Testis (tissue), 3 donors: ENCODE results near the gene CCDC89. TPM values are rescaled to one million over a fixed set of nuclear protein-coding genes. Genes with fewer than 3 reads are reported as not detected.
A peak's percentile ranks its signal among the peaks of the same experiment; 100 is the strongest.

ENCODE experiments used
- DNase-seq: peaks from one replicate; pipeline ENCODE4 v3.0.0-alpha.2; 2019
- H3K27ac ChIP-seq, 2 donors: fragments of 200-600 bp; sonication (generic); one replicate each; pipeline ENCODE4 v1.5.1; 2019
- H3K27me3 ChIP-seq: fragments of 200-600 bp; sonication (generic); one replicate; pipeline ENCODE4 v1.5.1; 2019
- H3K36me3 ChIP-seq: fragments of 200-600 bp; sonication (generic); one replicate; pipeline ENCODE4 v1.5.1; 2017; ENCODE audit warnings: low read depth; ENCODE audit errors: missing control alignments
- H3K4me1 ChIP-seq: fragments of 200-600 bp; sonication (generic); one replicate; pipeline ENCODE4 v1.5.1; 2019
- H3K4me3 ChIP-seq, 2 donors: fragments of 200-600 bp; sonication (generic); one replicate each; pipeline ENCODE4 v1.5.1; 2017 to 2019
- H3K9me3 ChIP-seq: fragments of 200-600 bp; sonication (generic); one replicate; pipeline ENCODE4 v1.5.1; 2017
- POLR2A ChIP-seq: fragments of 450-650 bp; IDR thresholded peaks from one replicate; pipeline ENCODE4 v1.6.1; 2017; ENCODE audit warnings: antibody characterized with exemption, mild to moderate bottlenecking, moderate library complexity
- WGBS, 2 donors: methylation state at CpG; one replicate each; pipeline ENCODE4 v1.1.5; 2018; 5-methylcytosine and 5-hydroxymethylcytosine counted together
- intact Hi-C: fragments of 100-400 bp; cut with DNase I; formaldehyde crosslinking; loops from one replicate; pipeline ENCODE4 v1.15.1; 2023; ENCODE audit warnings: low total_unique reads
- polyA plus RNA-seq: library from polyadenylated mRNA; stranded (reverse); fragments of 350-450 nt; fragmentation: Illumina TruSeq; extraction: RNeasy Lipid Tissue Mini Kit (QIAGEN cat#74804); gene quantifications from one replicate; pipeline ENCODE4 v1.2.3, GENCODE V29; 2014; ENCODE audit warnings: low read depth, low replicate concordance; ENCODE audit not compliant: insufficient read depth
- total RNA-seq, 2 donors: library from RNA; depleted of rRNA; stranded (reverse); fragments of >200 nt; gene quantifications; one replicate each; pipeline ENCODE4 v1.2.3, GENCODE V29; 2016
- TF ChIP-seq, protein P1 (sequence below), 3 experiments: fragments of 450-650 bp in 2 of 3; fragments of 200-600 bp in 1 of 3; sonication (generic) in 1 of 3; IDR thresholded peaks; one replicate each; pipeline ENCODE4 v1.5.1; 2016 to 2019; ENCODE audit warnings: antibody characterized with exemption in 3 of 3, mild to moderate bottlenecking in 2 of 3, moderate library complexity in 1 of 3

The CCDC89 gene
- total and polyA plus RNA-seq, 3 donors from 2014 or later: 27.9 to 75.0 (median 43.1) TPM

DNA sequence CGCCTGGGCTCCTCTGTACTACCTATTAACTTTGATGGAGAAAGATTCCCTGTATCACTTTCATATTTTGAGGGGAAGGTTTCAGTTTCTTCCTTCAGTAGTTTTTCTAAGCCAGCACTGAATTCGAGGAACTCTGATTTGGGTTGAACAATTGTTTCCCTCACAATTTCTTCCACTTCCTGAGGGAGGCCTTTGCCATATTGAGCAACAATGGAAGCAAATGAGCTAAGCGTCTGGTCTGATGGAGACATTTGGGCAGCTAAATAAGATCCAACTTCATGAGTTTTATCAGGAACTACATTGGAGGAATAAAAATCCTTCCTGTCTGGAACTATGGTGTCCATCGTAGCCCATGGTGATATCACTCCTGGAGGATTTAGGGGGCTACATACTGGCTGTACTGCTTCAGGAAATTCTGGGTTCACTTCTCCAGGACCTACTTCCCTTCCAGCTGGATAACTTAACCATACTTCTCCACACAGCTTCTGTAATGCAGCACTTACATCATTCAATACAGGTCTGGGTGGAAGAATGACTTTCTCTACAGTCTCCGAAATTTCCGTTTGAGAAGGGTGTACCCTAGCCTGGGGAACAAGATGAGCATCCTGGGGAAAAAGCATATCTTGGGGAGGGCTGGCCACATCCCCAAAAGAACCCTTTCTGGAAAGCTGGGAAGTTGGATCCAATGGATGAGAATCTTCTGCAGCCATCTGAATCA, 38.9 kb upstream of the CCDC89 start:
- 86 to 91% methylated on average over 6 of the region's 6 CpGs for WGBS, 2 donors
- H3K4me3 ChIP-seq: no peak overlapping the region
- H3K4me1 ChIP-seq: no peaks in the 10 kb centered on the region
- intact Hi-C loops: no loop called here
- no peak overlapping the region for H3K27ac ChIP-seq
- H3K27me3 ChIP-seq: no peaks in the 10 kb centered on the region
- H3K36me3 ChIP-seq: no peaks in the 10 kb centered on the region
- H3K9me3 ChIP-seq: no peaks in the 10 kb centered on the region
- DNase-seq: no peak
- TF ChIP-seq, protein P1, sequence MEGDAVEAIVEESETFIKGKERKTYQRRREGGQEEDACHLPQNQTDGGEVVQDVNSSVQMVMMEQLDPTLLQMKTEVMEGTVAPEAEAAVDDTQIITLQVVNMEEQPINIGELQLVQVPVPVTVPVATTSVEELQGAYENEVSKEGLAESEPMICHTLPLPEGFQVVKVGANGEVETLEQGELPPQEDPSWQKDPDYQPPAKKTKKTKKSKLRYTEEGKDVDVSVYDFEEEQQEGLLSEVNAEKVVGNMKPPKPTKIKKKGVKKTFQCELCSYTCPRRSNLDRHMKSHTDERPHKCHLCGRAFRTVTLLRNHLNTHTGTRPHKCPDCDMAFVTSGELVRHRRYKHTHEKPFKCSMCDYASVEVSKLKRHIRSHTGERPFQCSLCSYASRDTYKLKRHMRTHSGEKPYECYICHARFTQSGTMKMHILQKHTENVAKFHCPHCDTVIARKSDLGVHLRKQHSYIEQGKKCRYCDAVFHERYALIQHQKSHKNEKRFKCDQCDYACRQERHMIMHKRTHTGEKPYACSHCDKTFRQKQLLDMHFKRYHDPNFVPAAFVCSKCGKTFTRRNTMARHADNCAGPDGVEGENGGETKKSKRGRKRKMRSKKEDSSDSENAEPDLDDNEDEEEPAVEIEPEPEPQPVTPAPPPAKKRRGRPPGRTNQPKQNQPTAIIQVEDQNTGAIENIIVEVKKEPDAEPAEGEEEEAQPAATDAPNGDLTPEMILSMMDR (IDR thresholded peaks at IDR 0.05): no peak
- TF ChIP-seq POLR2A: no peak

GRCh38 chr11:85723088-85723487, 37.1 kb upstream of the CCDC89 start:
- 84 to 92% methylated on average over 5 of the region's 5 CpGs for WGBS, 2 donors
- intact Hi-C loops: no loop called here
- H3K4me3 ChIP-seq: no peak overlapping the region

GRCh38 chr11:85721191-85721590, 35.2 kb upstream of the CCDC89 start:
- 89 to 94% methylated on average over 3 of the region's 3 CpGs for WGBS, 2 donors
- intact Hi-C loops: no loop called here
- Histone ChIP-seq H3K36me3 (no peaks in the 10 kb centered on the region), H3K4me3 (no peak overlapping the region), H3K27ac (no peak overlapping the region), H3K4me1 (no peaks in the 10 kb centered on the region), H3K27me3 (no peaks in the 10 kb centered on the region), H3K9me3 (no peaks in the 10 kb centered on the region)
- no peak for TF ChIP-seq POLR2A
- TF ChIP-seq, protein P1 (IDR thresholded peaks at IDR 0.05): no peak
- DNase-seq: no peak

More at GRCh38 chr11:85723088-85723487, 37.1 kb upstream of the CCDC89 start:
- Histone ChIP-seq H3K9me3 (no peaks in the 10 kb centered on the region), H3K36me3 (no peaks in the 10 kb centered on the region), H3K27me3 (no peaks in the 10 kb centered on the region), H3K4me1 (no peaks in the 10 kb centered on the region), H3K27ac (no peak overlapping the region)
- DNase-seq: no peak
- TF ChIP-seq, protein P1 (IDR thresholded peaks at IDR 0.05): no peak
- TF ChIP-seq POLR2A: no peak

DNA sequence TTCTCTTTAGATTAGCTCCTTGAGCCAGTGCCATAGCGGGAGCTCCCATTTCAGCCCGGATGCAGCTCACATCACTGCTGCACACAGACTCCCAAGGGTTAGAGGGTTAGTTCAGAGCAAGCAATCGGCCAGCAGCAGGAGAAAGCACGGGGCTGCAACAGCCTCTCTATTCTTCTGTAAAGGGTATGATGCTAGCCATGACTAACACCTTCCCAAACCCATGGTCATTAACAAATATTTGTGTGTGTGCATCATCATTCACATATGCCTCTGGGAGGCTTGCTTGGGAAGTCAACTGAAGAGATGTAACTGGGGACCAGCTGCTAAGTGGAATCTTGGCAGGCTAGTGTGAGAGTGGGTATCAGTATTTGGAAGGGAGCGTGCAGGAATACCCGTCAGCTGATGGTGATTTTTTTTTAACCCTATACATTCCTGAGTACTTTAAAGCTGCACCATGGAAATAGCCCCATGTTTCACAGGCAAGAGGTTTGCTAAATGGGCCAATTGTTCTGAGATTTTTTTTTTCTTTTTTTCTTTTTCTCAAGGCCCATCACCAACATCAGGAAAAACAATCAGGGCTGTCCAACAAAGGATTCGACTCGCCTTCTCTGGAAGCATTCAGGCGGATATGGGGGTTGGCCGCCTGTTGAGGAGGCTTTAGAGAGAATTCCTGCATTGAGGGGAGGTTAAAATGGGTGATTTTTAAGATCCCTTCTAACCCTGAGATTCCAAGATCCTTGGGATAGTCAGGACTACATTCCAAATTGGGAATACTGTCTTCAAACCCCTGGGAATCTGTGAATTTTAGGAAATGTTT, 33.2 kb upstream of the CCDC89 start:
- WGBS, 2 donors: 25 to 39% methylated on average over 10 of the region's 10 CpGs

More for the DNA sequence above, 33.2 kb upstream of the CCDC89 start:
- Histone ChIP-seq H3K36me3 (no peaks in the 10 kb centered on the region), H3K4me1 (no peaks in the 10 kb centered on the region), H3K9me3 (no peaks in the 10 kb centered on the region), H3K27ac (peak overlapping the region in 1 of 2 donors; percentile 55), H3K27me3 (no peaks in the 10 kb centered on the region), H3K4me3 (peak overlapping the region in 1 of 2 donors; percentile 13)
- peak; percentile 22 for DNase-seq
- intact Hi-C loops: no loop called here
- TF ChIP-seq POLR2A: no peak
- TF ChIP-seq, protein P1 (IDR thresholded peaks at IDR 0.05): no peak
